Measurements from ENCODE around the gene NDUFB2.
A peak's percentile ranks its signal among the peaks of the same experiment; 100 is the strongest.
"Not testable (repeated sequence)": the region's sequence is repeated elsewhere in the genome, so short reads cannot be mapped to it uniquely, and the experiment has no call there.

The NDUFB2 gene

GRCh38 chr7:140673063-140673773 is 23.3 kb upstream of the NDUFB2 start:
- peak; percentile 53 for DNase-seq

DNA sequence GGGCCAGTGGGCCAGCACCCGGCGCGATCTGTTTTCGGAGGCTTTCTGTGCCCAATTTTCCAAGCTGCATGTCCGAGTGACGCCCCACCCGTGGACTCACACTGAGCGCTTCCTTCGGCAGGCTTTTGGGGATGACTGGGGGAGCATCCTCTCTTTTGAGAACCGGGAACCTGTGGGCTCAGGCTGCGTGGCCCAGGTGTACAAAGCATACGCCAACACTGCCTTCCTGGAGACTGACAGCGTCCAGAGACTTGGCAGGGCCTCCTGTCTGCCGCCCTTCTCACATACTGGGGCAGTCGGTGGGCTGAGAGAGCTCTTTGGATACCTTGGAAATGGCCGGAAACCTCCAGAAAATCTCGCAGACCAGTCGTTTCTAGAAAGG is 22.7 kb upstream of the NDUFB2 start:
- no peak for DNase-seq

GRCh38 chr7:140674356-140674800 is 22.1 kb upstream of the NDUFB2 start:
- no peak for DNase-seq

DNA sequence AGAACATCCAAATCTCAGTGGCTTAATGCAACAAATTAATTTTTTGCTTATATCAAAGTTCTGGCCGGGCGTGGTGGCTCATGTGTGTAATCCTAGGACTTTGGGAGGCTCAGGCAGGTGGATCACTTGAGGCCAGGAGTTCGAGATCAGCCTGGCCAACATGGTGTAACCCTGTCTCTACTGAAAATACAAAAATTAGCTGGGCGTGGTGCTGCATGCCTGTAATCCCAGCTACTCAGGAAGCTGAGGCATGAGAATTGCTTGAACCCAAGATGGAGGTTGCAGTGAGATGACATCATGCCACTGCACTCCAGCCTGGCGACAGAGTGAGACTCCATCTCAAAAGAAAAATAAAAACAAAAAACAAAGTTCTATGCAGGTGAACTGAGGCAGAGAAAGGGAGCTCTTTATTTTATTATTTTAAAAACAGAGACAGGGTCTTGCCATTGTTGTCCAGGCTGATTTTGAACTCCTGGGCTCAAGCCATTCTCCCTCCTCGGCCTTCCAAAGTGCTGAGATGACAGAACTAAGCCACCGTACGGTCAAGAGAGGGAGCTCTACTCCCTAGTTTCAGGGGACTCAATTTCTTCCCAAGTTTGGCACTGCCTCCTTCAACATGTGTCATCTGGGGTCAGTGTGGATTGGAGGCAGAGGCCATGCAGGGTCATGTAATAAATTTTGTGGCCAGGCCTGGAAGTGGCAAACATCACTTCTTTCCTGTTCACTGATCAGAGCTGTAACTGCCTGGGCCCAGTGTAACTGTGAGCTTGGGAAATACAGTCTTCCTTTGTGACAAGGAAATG is 21.4 kb upstream of the NDUFB2 start:
- no peak for DNase-seq

GRCh38 chr7:140675726-140676125 is 20.8 kb upstream of the NDUFB2 start:
- DNase-seq = no peak

DNA sequence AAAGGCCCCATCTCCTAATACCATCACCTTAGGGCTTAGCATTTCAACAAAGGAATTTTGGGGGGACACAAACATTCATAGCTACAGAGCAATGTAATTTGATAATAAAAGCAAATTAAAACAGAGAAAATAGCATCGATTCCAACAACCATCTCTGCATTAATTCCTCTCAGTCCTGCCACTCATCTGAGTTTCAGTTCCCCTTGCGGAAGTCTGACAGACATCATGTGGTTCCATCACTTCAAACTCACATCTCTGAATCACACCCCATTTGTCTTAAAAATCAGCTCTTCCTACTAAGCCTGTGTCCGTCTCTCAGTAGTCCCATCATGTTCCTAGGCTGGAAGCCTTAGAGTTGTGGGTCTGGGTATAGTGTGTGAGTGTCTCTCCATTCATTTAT is 20.2 kb upstream of the NDUFB2 start:
- no peak for DNase-seq

- DNase-seq = not testable (repeated sequence)
Observed at GRCh38 chr7:140676956-140677355, 19.6 kb upstream of the NDUFB2 start.

DNA sequence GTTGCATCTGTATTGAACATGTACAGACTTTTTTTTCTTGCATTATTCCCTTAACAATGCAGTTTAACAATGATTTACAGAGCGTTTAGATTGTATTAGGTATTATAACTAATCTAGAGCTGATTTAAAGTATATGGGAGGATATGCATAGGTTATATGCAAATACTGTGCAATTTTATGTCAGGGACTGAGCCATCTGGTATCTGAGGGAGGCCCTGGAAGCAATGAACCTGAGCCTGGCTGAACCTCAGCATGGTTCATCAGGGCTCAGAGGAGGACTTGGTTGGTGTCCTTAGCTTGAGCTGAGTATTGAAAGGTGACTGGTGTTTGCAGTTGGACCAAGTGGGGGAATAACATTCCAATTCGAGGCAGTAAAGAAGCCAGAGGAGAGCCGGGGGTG is 19.0 kb upstream of the NDUFB2 start:
- no peak for DNase-seq

- no peak for DNase-seq
Observed at GRCh38 chr7:140678081-140678815, 18.3 kb upstream of the NDUFB2 start.

DNA sequence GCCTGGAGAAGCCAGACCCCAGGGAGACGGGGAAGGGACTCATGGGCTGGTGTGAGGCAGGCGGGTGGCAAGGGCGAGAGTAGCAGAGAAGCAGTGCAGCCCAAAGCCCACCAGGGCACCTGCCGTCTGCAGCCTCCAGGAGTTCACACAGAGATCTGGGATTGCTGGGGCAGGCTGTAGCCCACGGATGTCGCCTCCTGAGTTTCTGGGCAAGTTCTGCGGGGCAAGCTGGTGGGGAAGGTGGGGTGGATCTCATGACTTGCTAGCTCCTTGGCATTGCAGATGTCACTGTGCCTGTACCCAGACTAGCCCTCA is 17.7 kb upstream of the NDUFB2 start:
- DNase-seq = no peak

- no peak for DNase-seq
Observed at GRCh38 chr7:140679186-140679585, 17.3 kb upstream of the NDUFB2 start.

GRCh38 chr7:140680886-140681285 is 15.6 kb upstream of the NDUFB2 start:
- DNase-seq = no peak

DNA sequence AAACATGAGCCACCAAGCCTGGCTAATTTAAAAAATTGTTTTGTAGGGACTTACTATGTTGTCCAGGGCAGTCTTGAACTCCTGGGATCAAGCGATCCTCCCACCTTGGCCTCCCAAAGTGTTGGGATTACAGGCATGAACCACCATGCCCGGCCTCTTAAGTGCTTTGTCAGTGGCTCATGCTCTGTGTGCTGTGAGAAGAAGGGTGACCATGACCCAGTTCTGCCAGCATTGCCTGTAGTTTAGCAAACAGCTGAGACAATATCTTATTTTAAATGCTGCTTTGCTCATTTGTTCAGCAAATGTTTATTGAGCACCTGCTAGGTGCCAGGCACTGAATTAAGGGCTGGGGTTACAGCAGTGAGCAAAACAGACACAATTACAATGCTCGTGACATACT is 14.7 kb upstream of the NDUFB2 start:
- no peak for DNase-seq

- no peak for DNase-seq
Observed at GRCh38 chr7:140683657-140684056, 12.9 kb upstream of the NDUFB2 start.

DNA sequence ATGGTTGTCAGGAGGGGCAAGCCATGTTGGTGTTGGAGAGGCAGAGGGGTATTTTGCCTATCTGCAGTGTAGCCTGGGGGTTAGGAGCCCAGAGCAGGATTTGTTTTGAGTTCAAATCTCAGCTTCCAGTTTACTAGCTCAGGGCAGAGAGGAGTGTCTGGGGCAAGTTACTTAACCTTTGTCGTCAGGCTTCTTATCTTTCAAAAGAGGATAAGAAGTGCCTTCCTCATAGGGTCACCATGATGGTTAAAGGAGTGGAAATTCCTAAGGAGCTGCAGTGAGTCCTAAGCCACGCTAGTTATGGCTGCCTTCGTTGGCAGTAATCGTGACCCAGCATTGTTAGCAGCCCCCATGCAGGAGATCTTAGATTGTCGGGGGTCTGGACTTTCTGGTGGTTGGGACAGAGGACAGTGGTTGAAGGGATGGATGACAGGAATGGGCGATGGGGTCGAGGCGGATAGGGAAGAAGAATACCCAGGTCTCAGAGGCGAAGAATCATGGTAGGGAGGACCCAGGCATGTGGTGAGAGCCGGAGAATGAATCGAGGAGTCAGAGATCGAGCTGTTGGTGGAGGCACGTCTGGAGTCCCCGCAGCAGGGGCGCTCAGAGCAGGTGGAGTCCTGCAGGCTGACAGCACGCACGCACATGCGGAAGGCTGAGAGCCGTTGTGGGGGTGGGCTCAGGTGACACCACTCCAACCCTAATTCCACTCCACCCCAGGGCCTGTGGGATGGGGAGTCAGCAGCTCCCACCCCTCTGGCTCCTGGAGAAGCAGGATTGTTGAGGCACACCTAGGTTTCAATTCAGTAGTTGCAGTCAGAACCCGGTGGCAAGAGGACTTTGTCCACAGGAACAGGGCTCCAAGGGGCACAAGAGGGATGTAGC is 12.2 kb upstream of the NDUFB2 start:
- no peak for DNase-seq

DNA sequence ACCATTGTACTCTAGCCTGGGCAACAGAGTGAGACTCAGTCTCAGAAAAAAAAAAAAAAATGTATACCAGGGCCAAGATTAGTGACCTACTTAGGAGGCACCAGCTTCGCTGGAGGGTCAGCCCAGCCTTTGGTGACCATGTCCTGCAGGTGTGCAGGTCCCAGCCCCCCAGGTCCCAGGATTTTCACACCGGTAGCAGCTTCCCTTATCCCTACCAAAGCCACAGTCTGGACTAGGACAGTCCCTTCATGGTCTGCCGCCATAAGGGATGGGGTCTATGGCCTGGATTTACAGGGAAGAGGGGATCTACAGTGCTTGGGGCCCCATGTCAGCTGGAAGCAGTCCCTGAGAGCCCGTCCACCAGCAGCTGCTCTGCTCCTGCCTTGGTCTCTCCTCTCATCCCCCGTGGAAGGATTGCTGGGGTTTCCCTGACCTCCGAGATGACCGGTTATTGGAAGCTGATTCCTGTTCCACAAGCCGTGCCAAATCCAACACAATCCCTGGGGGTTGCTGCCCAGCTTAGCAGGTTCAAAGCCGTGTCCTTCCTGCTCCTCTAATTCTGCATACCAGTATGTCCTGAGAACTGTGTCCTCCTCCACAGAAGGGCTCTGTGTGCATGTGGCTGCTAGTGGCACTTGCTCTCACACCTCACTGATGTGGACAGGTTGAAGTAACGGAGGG is 11.0 kb upstream of the NDUFB2 start:
- no peak for DNase-seq

DNA sequence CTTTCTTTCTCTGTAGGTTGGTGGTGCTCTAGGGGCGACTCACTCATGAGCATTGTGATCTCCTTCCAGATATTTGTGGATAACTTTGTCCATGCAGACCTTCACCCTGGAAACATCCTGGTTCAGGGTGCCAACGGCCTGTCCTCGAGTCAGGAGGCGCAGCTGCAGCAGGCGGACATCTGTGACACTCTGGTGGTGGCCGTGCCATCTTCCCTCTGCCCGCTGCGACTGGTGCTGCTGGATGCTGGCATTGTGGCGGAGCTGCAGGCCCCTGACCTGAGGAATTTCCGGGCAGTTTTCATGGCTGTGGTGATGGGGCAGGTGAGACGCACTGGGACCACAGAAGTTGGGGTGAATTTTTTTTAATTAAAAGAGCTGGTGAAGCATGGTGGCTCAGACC is 9.6 kb upstream of the NDUFB2 start:
- no peak for DNase-seq

GRCh38 chr7:140688341-140688740 is 8.2 kb upstream of the NDUFB2 start:
- DNase-seq = no peak

DNA sequence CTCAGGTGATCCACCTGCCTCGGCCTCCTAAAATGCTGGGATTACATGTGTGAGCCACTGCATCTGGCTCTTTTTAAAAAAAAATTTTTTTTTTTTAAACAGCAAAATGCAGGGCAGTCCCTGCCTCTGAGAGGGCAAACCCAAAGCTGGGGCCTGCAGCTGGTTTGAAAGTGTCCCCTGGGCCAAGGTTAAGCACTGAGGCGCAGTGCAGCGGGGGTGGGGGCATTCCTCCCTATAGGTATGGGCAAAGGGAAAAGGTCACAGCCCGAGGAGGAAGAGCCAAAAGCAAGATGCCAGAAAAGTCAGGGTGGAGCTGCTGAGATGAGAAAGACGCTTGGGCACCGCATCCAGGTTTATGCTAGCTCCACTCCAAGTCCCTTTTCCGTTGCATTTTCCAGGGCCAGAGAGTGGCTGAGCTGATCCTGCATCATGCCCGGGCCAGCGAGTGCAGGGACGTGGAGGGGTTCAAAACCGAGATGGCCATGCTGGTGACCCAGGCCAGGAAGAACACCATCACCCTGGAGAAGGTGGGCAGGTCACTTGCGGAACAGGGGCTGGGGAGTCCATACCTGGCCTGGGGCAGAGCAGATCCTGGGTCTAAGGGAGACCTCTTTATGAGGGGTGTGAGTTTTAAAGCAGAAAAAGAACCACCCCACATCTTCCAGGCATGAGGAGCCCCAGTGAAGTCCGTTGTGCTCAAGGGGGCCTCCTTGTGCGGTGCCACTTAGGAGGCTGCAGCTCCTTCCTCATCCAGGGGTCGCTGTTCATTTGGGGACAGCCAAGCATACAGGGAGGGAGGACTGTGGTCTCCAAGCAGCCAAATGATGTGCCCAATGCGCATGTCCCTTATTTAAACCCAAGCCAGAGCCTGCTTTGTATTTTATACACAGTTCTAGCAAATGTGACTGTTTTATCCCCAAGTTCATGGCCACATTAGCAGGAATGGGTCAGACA is 7.0 kb upstream of the NDUFB2 start:
- peak; percentile 2 for DNase-seq

GRCh38 chr7:140691376-140692045 is 5.0 kb upstream of the NDUFB2 start:
- no peak for DNase-seq

Measured in stimulated activated CD4-positive, alpha-beta T cell treated with anti-CD3 and anti-CD28 coated beads, Interleukin-4, amount 100 ng/mL, for 24 hours (primary cell).